HG02943 (cell line): Measurements from ENCODE around the gene OAS2.

Experiments used
- ATAC-seq: cut with Tn5 transposase; IDR thresholded peaks from one replicate; pipeline ENCODE4 v1.9.1; 2021; ENCODE audit warnings: mild to moderate bottlenecking, low read depth, moderate library complexity; ENCODE audit not compliant: unreplicated experiment

Gene OAS2

GRCh38 chr12:113055594-113056380 lies 77.5 kb downstream of the OAS2 start:
- ATAC-seq = no peak

- no peak for ATAC-seq
Measured at GRCh38 chr12:113056381-113056630, 78.0 kb downstream of the OAS2 start.

GRCh38 chr12:113056631-113057488 lies 78.5 kb downstream of the OAS2 start, which contains the start of gene DTX1:
TSS of gene DTX1 (plus strand) at chr12:113056730. CDS start at chr12:113058193, 1,463 bp downstream.
- no peak for ATAC-seq

- no peak for ATAC-seq
Measured at GRCh38 chr12:113057565-113058485, 79.5 kb downstream of the OAS2 start.

- ATAC-seq = no peak
Measured at GRCh38 chr12:113058553-113058952, 80.2 kb downstream of the OAS2 start.

- ATAC-seq = no peak
Measured at GRCh38 chr12:113059071-113059595, 80.8 kb downstream of the OAS2 start.

GRCh38 chr12:113060336-113060960 lies 82.1 kb downstream of the OAS2 start:
- no peak for ATAC-seq

GRCh38 chr12:113061061-113061694 lies 82.9 kb downstream of the OAS2 start:
- no peak for ATAC-seq
